ENCODE data around the gene POU3F1.

The POU3F1 gene

DNA sequence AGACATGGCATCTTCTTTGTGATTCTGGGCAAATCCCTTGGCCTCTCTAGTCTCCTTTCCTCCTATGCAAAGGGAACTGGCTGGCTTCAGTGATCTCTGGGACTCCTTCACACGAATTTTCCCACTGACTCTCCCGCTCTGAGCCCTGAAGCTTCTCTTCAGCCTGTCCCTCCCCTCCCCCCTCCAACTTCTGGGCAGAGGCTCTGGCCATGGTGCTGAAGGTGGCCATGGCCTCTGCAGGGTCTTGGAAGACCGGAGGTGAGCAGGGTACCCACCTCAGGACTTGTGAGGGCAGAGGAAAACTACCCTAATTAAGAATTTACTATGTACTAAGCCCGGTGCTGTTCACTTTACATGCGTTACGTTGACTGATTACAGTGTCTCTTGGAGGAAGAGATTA lies 29.4 kb upstream of the POU3F1 start:
- Histone ChIP-seq H3K9ac (ENCODE audit: low read length) (no peak overlapping the region), H3K9me3 (ENCODE audit: insufficient read depth, low read length) (no peaks in the 10 kb centered on the region), H2AFZ (ENCODE audit: low read depth, low read length, severe bottlenecking) (no peak overlapping the region), H3K27me3 (ENCODE audit: low read length) (no peaks in the 10 kb centered on the region), H3K4me2 (ENCODE audit: low read depth, low read length, poor library complexity, severe bottlenecking) (no peak overlapping the region), H3K9me2 (replicated peaks; ENCODE audit: insufficient read depth, low read length) (no peaks in the 10 kb centered on the region), H3K27ac (ENCODE audit: low read depth, low read length) (no peak overlapping the region), H4K20me1 (ENCODE audit: low read depth, low read length) (no peaks in the 10 kb centered on the region), H3F3A (ENCODE audit: insufficient read depth) (no peaks in the 10 kb centered on the region), H3K79me2 (ENCODE audit: insufficient read depth, low read length) (no peaks in the 10 kb centered on the region), H3K4me3 (ENCODE audit: insufficient read depth, low read length, poor library complexity, severe bottlenecking) (no peak overlapping the region), H3K36me3 (ENCODE audit: low read length) (no peaks in the 10 kb centered on the region)
- TF ChIP-seq, protein P1, sequence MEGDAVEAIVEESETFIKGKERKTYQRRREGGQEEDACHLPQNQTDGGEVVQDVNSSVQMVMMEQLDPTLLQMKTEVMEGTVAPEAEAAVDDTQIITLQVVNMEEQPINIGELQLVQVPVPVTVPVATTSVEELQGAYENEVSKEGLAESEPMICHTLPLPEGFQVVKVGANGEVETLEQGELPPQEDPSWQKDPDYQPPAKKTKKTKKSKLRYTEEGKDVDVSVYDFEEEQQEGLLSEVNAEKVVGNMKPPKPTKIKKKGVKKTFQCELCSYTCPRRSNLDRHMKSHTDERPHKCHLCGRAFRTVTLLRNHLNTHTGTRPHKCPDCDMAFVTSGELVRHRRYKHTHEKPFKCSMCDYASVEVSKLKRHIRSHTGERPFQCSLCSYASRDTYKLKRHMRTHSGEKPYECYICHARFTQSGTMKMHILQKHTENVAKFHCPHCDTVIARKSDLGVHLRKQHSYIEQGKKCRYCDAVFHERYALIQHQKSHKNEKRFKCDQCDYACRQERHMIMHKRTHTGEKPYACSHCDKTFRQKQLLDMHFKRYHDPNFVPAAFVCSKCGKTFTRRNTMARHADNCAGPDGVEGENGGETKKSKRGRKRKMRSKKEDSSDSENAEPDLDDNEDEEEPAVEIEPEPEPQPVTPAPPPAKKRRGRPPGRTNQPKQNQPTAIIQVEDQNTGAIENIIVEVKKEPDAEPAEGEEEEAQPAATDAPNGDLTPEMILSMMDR (IDR thresholded peaks at IDR 0.05; ENCODE audit: insufficient read depth, low read length, poor library complexity, severe bottlenecking): no peak
- no peak for TF ChIP-seq EZH2phosphoT487 (conservative IDR thresholded peaks at IDR 0.05; ENCODE audit: low read length)

DNA sequence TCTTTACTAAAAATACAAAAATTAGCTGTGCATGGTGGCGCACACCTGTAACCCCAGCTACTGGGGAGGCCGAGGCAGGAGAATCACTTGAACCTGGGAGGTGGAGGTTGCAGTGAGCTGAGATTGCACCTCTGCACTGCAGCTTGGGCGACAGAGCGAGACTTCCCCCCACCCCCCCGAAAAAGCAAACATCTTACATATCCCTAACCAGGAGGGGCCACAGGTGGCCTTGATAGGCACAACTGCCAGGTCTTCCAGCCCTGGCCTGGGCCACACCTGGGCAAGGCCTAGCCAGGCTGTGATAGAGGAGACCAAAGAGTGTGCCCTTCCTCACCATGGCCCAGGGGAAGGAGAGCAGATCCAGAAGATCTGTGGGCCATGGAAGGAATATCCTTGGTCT lies 28.6 kb upstream of the POU3F1 start:
- no peaks in the 10 kb centered on the region for H4K20me1 ChIP-seq (ENCODE audit: low read depth, low read length)
- H3K27ac ChIP-seq (ENCODE audit: low read depth, low read length): no peak overlapping the region
- H3K79me2 ChIP-seq (ENCODE audit: insufficient read depth, low read length): no peaks in the 10 kb centered on the region
- no peaks in the 10 kb centered on the region for H3K36me3 ChIP-seq (ENCODE audit: low read length)
- no peaks in the 10 kb centered on the region for H3F3A ChIP-seq (ENCODE audit: insufficient read depth)
- no peak for TF ChIP-seq EZH2phosphoT487 (conservative IDR thresholded peaks at IDR 0.05; ENCODE audit: low read length)
- TF ChIP-seq, protein P1 (IDR thresholded peaks at IDR 0.05; ENCODE audit: insufficient read depth, low read length, poor library complexity, severe bottlenecking): no peak
- H3K9ac ChIP-seq (ENCODE audit: low read length): no peak overlapping the region
- no peaks in the 10 kb centered on the region for H3K9me2 ChIP-seq (replicated peaks; ENCODE audit: insufficient read depth, low read length)
- no peaks in the 10 kb centered on the region for H3K9me3 ChIP-seq (ENCODE audit: insufficient read depth, low read length)
- no peaks in the 10 kb centered on the region for H3K27me3 ChIP-seq (ENCODE audit: low read length)
- no peak overlapping the region for H2AFZ ChIP-seq (ENCODE audit: low read depth, low read length, severe bottlenecking)
- H3K4me3 ChIP-seq (ENCODE audit: insufficient read depth, low read length, poor library complexity, severe bottlenecking): no peak overlapping the region
- H3K4me2 ChIP-seq (ENCODE audit: low read depth, low read length, poor library complexity, severe bottlenecking): no peak overlapping the region

DNA sequence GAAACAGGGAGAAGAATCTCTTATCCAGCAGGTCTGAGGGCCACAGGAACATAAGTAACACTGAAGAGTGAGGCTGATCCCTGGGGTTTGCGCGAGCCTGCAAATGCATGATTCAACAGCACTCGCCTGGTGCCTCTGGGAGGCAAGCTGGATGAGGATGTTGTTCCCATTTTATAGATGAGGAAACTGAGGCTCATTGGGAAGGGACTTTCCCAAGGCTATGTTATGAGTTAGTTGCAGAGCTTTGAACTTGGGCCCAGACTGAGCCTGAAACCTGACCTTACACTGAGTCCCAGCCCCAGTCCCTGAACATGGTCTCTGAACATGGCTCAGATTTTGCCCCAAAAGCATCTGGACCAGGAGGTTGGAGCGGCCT lies 27.7 kb upstream of the POU3F1 start:
- H2AFZ ChIP-seq (ENCODE audit: low read depth, low read length, severe bottlenecking): no peak overlapping the region
- no peaks in the 10 kb centered on the region for H3K27me3 ChIP-seq (ENCODE audit: low read length)

More for the DNA sequence above, 27.7 kb upstream of the POU3F1 start:
- H4K20me1 ChIP-seq (ENCODE audit: low read depth, low read length): no peaks in the 10 kb centered on the region
- H3K9me2 ChIP-seq (replicated peaks; ENCODE audit: insufficient read depth, low read length): no peaks in the 10 kb centered on the region
- H3K79me2 ChIP-seq (ENCODE audit: insufficient read depth, low read length): no peaks in the 10 kb centered on the region
- no peak overlapping the region for H3K4me3 ChIP-seq (ENCODE audit: insufficient read depth, low read length, poor library complexity, severe bottlenecking)
- no peak for TF ChIP-seq EZH2phosphoT487 (conservative IDR thresholded peaks at IDR 0.05; ENCODE audit: low read length)
- TF ChIP-seq, protein P1 (IDR thresholded peaks at IDR 0.05; ENCODE audit: insufficient read depth, low read length, poor library complexity, severe bottlenecking): no peak
- no peak overlapping the region for H3K4me2 ChIP-seq (ENCODE audit: low read depth, low read length, poor library complexity, severe bottlenecking)
- H3K9ac ChIP-seq (ENCODE audit: low read length): no peak overlapping the region
- no peaks in the 10 kb centered on the region for H3K36me3 ChIP-seq (ENCODE audit: low read length)
- no peak overlapping the region for H3K27ac ChIP-seq (ENCODE audit: low read depth, low read length)
- H3K9me3 ChIP-seq (ENCODE audit: insufficient read depth, low read length): no peaks in the 10 kb centered on the region
- H3F3A ChIP-seq (ENCODE audit: insufficient read depth): no peaks in the 10 kb centered on the region

All from SU-DHL-6 (cell line).